B cell (primary cell): ENCODE measurements around the gene AQP6. TPM values are rescaled to one million over a fixed set of nuclear protein-coding genes. Genes with fewer than 3 reads are reported as not detected.

Experiments
- ATAC-seq: fragments of 200-7000 bp; cut with Tn5 transposase; one replicate; pipeline ENCODE4 v1.10.0; 2021; ENCODE audit warnings: low read depth, mild to moderate bottlenecking, moderate number of reproducible peaks, moderate library complexity
- CTCF ChIA-PET: fragments of 350-600 bp; sonication (Branson Sonifier 250); formaldehyde crosslinking; loops from one replicate; lab custom pipeline; 2021; ENCODE audit warnings: antibody characterized with exemption, inconsistent platforms; lab: Charles Lee
- POLR2A ChIA-PET: fragments of 350-600 bp; sonication (Branson Sonifier 250); formaldehyde crosslinking; loops from one replicate; lab custom pipeline; 2021; ENCODE audit warnings: antibody characterized with exemption; lab: Charles Lee
- DNase-seq: peaks from one replicate; pipeline ENCODE4 v3.0.0; 2013
- H2AFZ ChIP-seq: 2 replicates; pipeline ENCODE4 v1.6.1; 2012; ENCODE audit warnings: mild to moderate bottlenecking, low read depth, low read length; ENCODE audit not compliant: insufficient read depth, poor library complexity, severe bottlenecking
- H3K27ac ChIP-seq, 2 donors: 1 replicate in 1 of 2; 2 replicates in 1 of 2; pipeline ENCODE4 v1.5.1; 2012 to 2013; ENCODE audit warnings: low read length in 2 of 2, mild to moderate bottlenecking in 2 of 2, moderate library complexity in 1 of 2
- H3K27me3 ChIP-seq, 4 experiments: fragments of 200-600 bp in 1 of 4; sonication (generic) in 1 of 4; replicated peaks in 1 of 4; 1 replicate in 2 of 4; 2 replicates in 2 of 4; pipeline versions ENCODE4 v1.6.1 to v1.7.0; 2013 to 2016; ENCODE audit warnings: low read length in 3 of 4, mild to moderate bottlenecking in 2 of 4, mixed read lengths in 1 of 4, moderate library complexity in 1 of 4; ENCODE audit not compliant: insufficient read depth in 4 of 4, control insufficient read depth in 3 of 4; ENCODE audit errors: control extremely low read depth in 1 of 4
- H3K36me3 ChIP-seq, 2 experiments: replicated peaks in 1 of 2; 1 replicate in 1 of 2; 2 replicates in 1 of 2; pipeline versions ENCODE4 v1.6.1 to v1.7.1; 2013; ENCODE audit warnings: low read length in 1 of 2; ENCODE audit not compliant: insufficient read depth in 2 of 2, control insufficient read depth in 1 of 2; ENCODE audit errors: control extremely low read depth in 1 of 2, extremely low read depth in 1 of 2
- H3K4me1 ChIP-seq, 2 donors: fragments of 200-600 bp in 1 of 2; sonication (generic) in 1 of 2; 1 replicate in 1 of 2; 2 replicates in 1 of 2; pipeline versions ENCODE4 v1.5.1 to v1.6.1; 2013 to 2017; ENCODE audit warnings: low read length in 2 of 2; ENCODE audit not compliant: control insufficient read depth in 2 of 2, insufficient read depth in 2 of 2
- H3K4me2 ChIP-seq: replicated peaks from 2 replicates; pipeline ENCODE3; 2012; ENCODE audit warnings: mild to moderate bottlenecking, low read depth, low read length; ENCODE audit not compliant: poor library complexity, severe bottlenecking
- H3K4me3 ChIP-seq, 5 experiments: fragments of 200-600 bp in 1 of 5; sonication (generic) in 1 of 5; 1 replicate in 3 of 5; 2 replicates in 2 of 5; pipeline versions ENCODE4 v1.5.1 to v1.7.0; 2011 to 2016; ENCODE audit warnings: low read length in 4 of 5, mild to moderate bottlenecking in 4 of 5, low read depth in 2 of 5, control low read depth in 1 of 5, moderate library complexity in 1 of 5; ENCODE audit not compliant: insufficient read depth in 1 of 5; ENCODE audit errors: control extremely low read depth in 1 of 5, extremely low read depth in 1 of 5
- H3K79me2 ChIP-seq: fragments of 200-600 bp; sonication (generic); one replicate; pipeline ENCODE4 v1.6.0; 2016; ENCODE audit warnings: low read length; ENCODE audit not compliant: control insufficient read depth, insufficient read depth
- H3K9ac ChIP-seq: fragments of 200-600 bp; sonication (generic); 2 replicates; pipeline ENCODE4 v1.6.1; 2017; ENCODE audit warnings: mild to moderate bottlenecking, low read length, moderate library complexity
- H3K9me3 ChIP-seq, 3 donors: one replicate each; pipeline versions ENCODE4 v1.6.1 to v1.7.1; 2013; ENCODE audit warnings: low read length in 2 of 3; ENCODE audit not compliant: control insufficient read depth in 2 of 3, insufficient read depth in 1 of 3; ENCODE audit errors: control extremely low read depth in 1 of 3
- H4K20me1 ChIP-seq: 2 replicates; pipeline ENCODE4 v1.6.0; 2012; ENCODE audit warnings: mild to moderate bottlenecking, low read length; ENCODE audit not compliant: insufficient read depth, control insufficient read depth, poor library complexity, severe bottlenecking
- H3K27ac Mint-ChIP-seq: one replicate; pipeline ENCODE4 v1.8.0; 2021; ENCODE audit warnings: mixed read lengths
- H3K27me3 Mint-ChIP-seq: one replicate; pipeline ENCODE4 v1.8.0; 2021; ENCODE audit warnings: mixed read lengths
- H3K4me1 Mint-ChIP-seq: one replicate; pipeline ENCODE4 v1.8.0; 2021; ENCODE audit warnings: mixed read lengths
- H3K4me3 Mint-ChIP-seq: one replicate; pipeline ENCODE4 v1.8.0; 2021; ENCODE audit warnings: mixed read lengths
- H3K9me3 Mint-ChIP-seq: one replicate; pipeline ENCODE4 v1.8.0; 2022; ENCODE audit warnings: mixed read lengths; ENCODE audit not compliant: insufficient read depth
- CTCF ChIP-seq: fragments of 200-600 bp; IDR thresholded peaks from one replicate; pipeline ENCODE4 v1.8.0; 2022; ENCODE audit warnings: antibody characterized with exemption, mild to moderate bottlenecking
- EZH2 ChIP-seq: IDR thresholded peaks from 2 replicates; pipeline ENCODE4 v1.6.1; 2012; ENCODE audit warnings: borderline replicate concordance, low read depth, mild to moderate bottlenecking, moderate library complexity, low read length; ENCODE audit not compliant: insufficient read depth, poor library complexity, severe bottlenecking
- WGBS: methylation state at CpG from one replicate; pipeline ENCODE4 v1.1.5; 2013; ENCODE audit warnings: missing lambda C conversion rate; ENCODE audit not compliant: insufficient coverage; 5-methylcytosine and 5-hydroxymethylcytosine counted together
- intact Hi-C: fragments of 100-400 bp; cut with micrococcal nuclease; formaldehyde crosslinking; loops from one replicate; pipeline ENCODE4 v1.10.0; 2022
- polyA plus RNA-seq: library from polyadenylated mRNA; depleted of rRNA; stranded (reverse); fragments of >200 nt; gene quantifications from 2 replicates; pipeline ENCODE4 v1.2.3, GENCODE V29; 2012
- total RNA-seq, 2 donors: library from RNA; stranded (reverse); fragments of 120-200 nt in 1 of 2; gene quantifications; 1 replicate in 1 of 2; 2 replicates in 1 of 2; pipeline versions ENCODE4 v1.2.3 to v1.2.4, GENCODE V29; 2013 to 2022

The AQP6 gene
- total and polyA plus RNA-seq, 2 donors (not counting 1 experiment from before 2014, with no cell fraction given) = not detected

GRCh38 chr12:50021031-50021430 is 48.3 kb downstream of the AQP6 start:
- Mint-ChIP-seq H3K4me3 (no peak overlapping the region), H3K9me3 (no peaks in the 10 kb centered on the region), H3K27ac (no peak overlapping the region), H3K27me3 (no peaks in the 10 kb centered on the region), H3K4me1 (peaks cover 17% of the 10 kb centered on the region)
- Histone ChIP-seq H3K4me2 (no peak overlapping the region), H2AFZ (no peak overlapping the region), H3K36me3 (no peaks in the 10 kb centered on the region), H4K20me1 (no peaks in the 10 kb centered on the region), H3K27me3 (no peaks in the 10 kb centered on the region), H3K4me3 (no peak overlapping the region), H3K27ac (no peak overlapping the region), H3K79me2 (peaks cover 70% of the 10 kb centered on the region), H3K4me1 (peaks cover 8 to 10% of the 10 kb centered on the region in 2 donors), H3K9me3 (no peaks in the 10 kb centered on the region), H3K9ac (no peak overlapping the region)
- WGBS = 95% methylated on average over 3 of the region's 4 CpGs
- TF ChIP-seq CTCF (no peak), EZH2 (no peak)
- DNase-seq (no peak), ATAC-seq (no peak)
- ChIA-PET POLR2A (interaction anchor here (0.5 kb wide), 1 partner anchor 27 kb away, joined by 4 read pairs; no protein-coding TSS in a partner anchor), CTCF (interaction anchor here (0.9 to 2.0 kb wide), 4 partner anchors 17 to 55 kb away, joined by 3 to 7 read pairs (median 5); no protein-coding TSS in a partner anchor)
- intact Hi-C loops = no loop called here

GRCh38 chr12:50022903-50023302 is 50.2 kb downstream of the AQP6 start:
- no CpG with 5 or more reads among the region's 1 CpG for WGBS
- intact Hi-C loops = no loop called here
- no peak overlapping the region for H2AFZ ChIP-seq
- no peak for DNase-seq
- Mint-ChIP-seq H3K27ac (no peak overlapping the region), H3K4me3 (no peak overlapping the region), H3K9me3 (no peaks in the 10 kb centered on the region), H3K4me1 (peaks cover 17% of the 10 kb centered on the region), H3K27me3 (no peaks in the 10 kb centered on the region)
- no peak for ATAC-seq
- H3K4me1 ChIP-seq = peaks cover 8 to 10% of the 10 kb centered on the region in 2 donors
- H3K36me3 ChIP-seq = no peaks in the 10 kb centered on the region
- no peaks in the 10 kb centered on the region for H3K9me3 ChIP-seq
- no peak overlapping the region for H3K4me3 ChIP-seq
- ChIA-PET POLR2A (no interaction called here), CTCF (no interaction called here)
- no peak overlapping the region for H3K9ac ChIP-seq
- no peak overlapping the region for H3K4me2 ChIP-seq
- peaks cover 63% of the 10 kb centered on the region for H3K79me2 ChIP-seq
- no peaks in the 10 kb centered on the region for H4K20me1 ChIP-seq
- H3K27me3 ChIP-seq = no peaks in the 10 kb centered on the region
- no peak for TF ChIP-seq CTCF
- TF ChIP-seq EZH2 = no peak
- H3K27ac ChIP-seq = no peak overlapping the region
